GF-D8 (cell line): ENCODE measurements around the gene MCAT.
"Not testable (repeated sequence)": the region's sequence is repeated elsewhere in the genome, so short reads cannot be mapped to it uniquely, and the experiment has no call there.

Experiments used
- DNase-seq: peaks from one replicate; lab custom pipeline; 2025; lab: John Stamatoyannopoulos, UW

MCAT gene

GRCh38 chr22:43153899-43154298, 10.7 kb upstream of the MCAT start:
- DNase-seq = no peak

GRCh38 chr22:43152357-43153071, 9.3 kb upstream of the MCAT start:
- DNase-seq = peak; percentile 8

GRCh38 chr22:43152003-43152356, 8.8 kb upstream of the MCAT start:
- no peak for DNase-seq

- peak; percentile 24 for DNase-seq
These were observed 8.2 kb upstream of the MCAT start, which contains the start of gene TSPO for GRCh38 chr22:43151251-43152002. TSS of gene TSPO (plus strand) at chr22:43151559. CDS start at chr22:43159239, 7,680 bp downstream.

- no peak for DNase-seq
These were observed 7.6 kb upstream of the MCAT start for GRCh38 chr22:43150731-43151206.

GRCh38 chr22:43148581-43148980, 5.4 kb upstream of the MCAT start:
- peak; percentile 83 for DNase-seq

- DNase-seq = peak; percentile 89
These were observed 4.6 kb upstream of the MCAT start for GRCh38 chr22:43147821-43148220.

- peak; percentile 66 for DNase-seq
These were observed 3.1 kb upstream of the MCAT start for GRCh38 chr22:43146332-43146731.

GRCh38 chr22:43145371-43145770, 2.2 kb upstream of the MCAT start:
- not testable (repeated sequence) for DNase-seq

- DNase-seq = no peak
These were observed 1.8 kb upstream of the MCAT start for GRCh38 chr22:43144949-43145348.

GRCh38 chr22:43136801-43137200, 6.4 kb downstream of the MCAT start:
- DNase-seq = no peak

GRCh38 chr22:43136255-43136654, 6.9 kb downstream of the MCAT start:
- no peak for DNase-seq

GRCh38 chr22:43135565-43135964, 7.6 kb downstream of the MCAT start:
- DNase-seq = no peak

GRCh38 chr22:43134553-43134952, 8.6 kb downstream of the MCAT start:
- no peak for DNase-seq

GRCh38 chr22:43133401-43133800, 9.8 kb downstream of the MCAT start:
- no peak for DNase-seq

- no peak for DNase-seq
These were observed 11.3 kb downstream of the MCAT start for GRCh38 chr22:43131773-43132501.

GRCh38 chr22:43129426-43130425, 13.5 kb downstream of the MCAT start:
- DNase-seq = peak; percentile 47

- DNase-seq = no peak
These were observed 14.2 kb downstream of the MCAT start for GRCh38 chr22:43128928-43129424.

GRCh38 chr22:43128116-43128515, 15.1 kb downstream of the MCAT start:
- peak; percentile 32 for DNase-seq

GRCh38 chr22:43127166-43127908, 15.9 kb downstream of the MCAT start:
- DNase-seq = no peak
